Dermis blood vessel endothelial cell (primary cell): ENCODE measurements around the gene ERP27. TPM values are rescaled to one million over a fixed set of nuclear protein-coding genes. Genes with fewer than 3 reads are reported as not detected.

ENCODE experiments used
- total RNA-seq: library from RNA; depleted of rRNA; stranded (reverse); fragments of >200 nt; gene quantifications from 2 replicates; pipeline ENCODE4 v1.2.3, GENCODE V29; 2014

ERP27 gene
- total RNA-seq, 1 donor from 2014 or later: not detected

Other genes starting within 250 kb of the ERP27 start
- not detected in 2 replicates for gene GUCY2C, start 241.9 kb downstream of the ERP27 start, total RNA-seq
- gene WBP11, start 135.1 kb downstream of the ERP27 start, total RNA-seq: 9.5 and 17.4 TPM in 2 replicates
- gene C12orf60, start 134.9 kb downstream of the ERP27 start, total RNA-seq: 1.7 and 2.0 TPM in 2 replicates
- 1.2 and 1.6 TPM in 2 replicates for gene SMCO3, start 124.4 kb downstream of the ERP27 start, total RNA-seq
- 53.1 and 55.7 TPM in 2 replicates for gene ART4, start 95.0 kb downstream of the ERP27 start, total RNA-seq
- gene MGP, start 52.7 kb downstream of the ERP27 start, total RNA-seq: 63.0 and 68.4 TPM in 2 replicates
- gene ARHGDIB, start 23.1 kb upstream of the ERP27 start, total RNA-seq: 117 and 168 TPM in 2 replicates
- gene PDE6H, start 34.5 kb upstream of the ERP27 start, total RNA-seq: not detected in 2 replicates